Measurements from ENCODE around the gene CDYL2. TPM values are rescaled to one million over a fixed set of nuclear protein-coding genes. Genes with fewer than 3 reads are reported as not detected.

Gene CDYL2, protein sequence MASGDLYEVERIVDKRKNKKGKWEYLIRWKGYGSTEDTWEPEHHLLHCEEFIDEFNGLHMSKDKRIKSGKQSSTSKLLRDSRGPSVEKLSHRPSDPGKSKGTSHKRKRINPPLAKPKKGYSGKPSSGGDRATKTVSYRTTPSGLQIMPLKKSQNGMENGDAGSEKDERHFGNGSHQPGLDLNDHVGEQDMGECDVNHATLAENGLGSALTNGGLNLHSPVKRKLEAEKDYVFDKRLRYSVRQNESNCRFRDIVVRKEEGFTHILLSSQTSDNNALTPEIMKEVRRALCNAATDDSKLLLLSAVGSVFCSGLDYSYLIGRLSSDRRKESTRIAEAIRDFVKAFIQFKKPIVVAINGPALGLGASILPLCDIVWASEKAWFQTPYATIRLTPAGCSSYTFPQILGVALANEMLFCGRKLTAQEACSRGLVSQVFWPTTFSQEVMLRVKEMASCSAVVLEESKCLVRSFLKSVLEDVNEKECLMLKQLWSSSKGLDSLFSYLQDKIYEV
- 0.03 and 0.05 TPM in 2 replicates for polyA plus RNA-seq (2012; rRNA removed)
- 0.07 and 0.08 TPM in 2 replicates for polyA plus RNA-seq (2012; cell fraction: cytosol; rRNA removed)
- polyA plus RNA-seq (2012; cell fraction: nucleus; rRNA removed), result 0.19 and 0.35 TPM in 2 replicates

DNA sequence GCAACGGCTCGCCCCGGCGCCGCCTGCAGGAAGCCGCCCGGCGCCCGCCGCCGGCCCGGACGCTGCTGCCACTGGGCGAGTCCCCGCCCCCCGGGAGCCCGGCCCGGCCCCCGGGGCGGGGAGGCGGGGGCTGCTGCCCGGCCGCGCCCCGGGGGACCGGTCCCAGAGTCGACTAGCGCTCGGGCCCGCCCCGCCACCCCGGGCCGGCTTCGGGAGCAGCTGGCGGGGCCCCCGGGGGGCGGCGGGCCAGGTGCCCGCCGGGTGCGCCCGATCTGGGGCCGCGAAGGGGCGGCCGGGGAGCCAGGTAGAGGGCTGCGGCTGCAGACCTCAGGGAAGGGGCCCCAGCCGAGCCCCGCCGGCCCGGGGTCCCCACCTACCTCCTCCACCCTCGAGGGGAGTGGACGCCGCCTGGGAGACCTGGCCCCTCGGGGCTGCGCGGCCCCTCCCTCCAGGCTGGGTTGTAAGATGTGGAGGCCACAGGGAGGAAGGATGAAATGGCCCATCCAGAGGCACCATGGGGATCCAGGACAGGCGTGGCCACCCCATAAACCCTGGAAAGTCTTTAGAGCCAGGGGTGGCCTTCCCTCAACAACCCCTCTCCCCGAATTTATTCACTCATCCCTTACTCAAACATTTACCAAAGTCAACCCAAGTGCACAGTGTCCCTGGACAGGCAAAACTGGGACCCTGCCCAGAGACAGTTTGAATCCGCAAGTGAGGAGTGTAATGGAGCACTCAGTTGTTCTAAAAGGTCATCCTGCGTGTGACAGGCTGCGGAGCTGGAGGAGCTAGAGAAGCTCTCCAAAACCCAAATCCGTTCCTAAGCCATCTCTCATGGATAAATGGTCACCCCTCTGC, at the start of gene CDYL2:
Gene CDYL2, minus strand, starts transcription at position 73 of the 858 bp plus-strand sequence. CDS start 425 bp downstream, outside the sequence.
- no peak within 1 kb of the TSS for H3K9ac ChIP-seq

DNA sequence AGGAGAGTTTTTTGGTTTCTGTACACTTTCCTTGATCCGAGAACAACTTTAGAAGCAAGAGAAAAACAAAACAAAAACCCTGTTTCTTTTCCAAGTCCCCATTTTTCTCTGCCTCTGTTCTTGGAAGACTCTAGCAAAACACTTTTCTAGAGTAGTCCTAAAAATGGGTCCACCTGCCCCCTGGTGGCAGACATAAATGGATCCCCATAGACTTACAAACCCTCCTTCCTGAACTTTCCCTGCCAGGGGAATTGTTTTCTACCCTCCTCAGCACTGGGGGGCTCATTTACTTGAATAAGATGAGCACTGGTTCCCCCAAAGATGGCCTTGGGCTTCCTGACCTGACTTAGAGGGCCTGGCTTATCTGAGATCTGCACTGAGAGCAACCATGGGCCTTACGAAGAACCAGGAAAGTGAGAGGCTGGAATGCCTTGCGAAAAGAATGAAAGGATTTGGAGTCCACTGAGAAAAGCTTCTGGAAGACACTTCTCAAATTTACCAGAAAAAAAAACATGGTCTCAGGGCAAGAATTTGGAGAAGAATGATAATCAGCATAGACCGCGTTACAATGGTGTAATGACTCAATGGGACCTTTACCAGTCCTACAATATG, 48.0 kb upstream of the CDYL2 start:
- no peaks in the 10 kb centered on the region for H3K9me2 ChIP-seq
- H3F3A ChIP-seq (replicated peaks; ENCODE audit: insufficient read depth), result no peaks in the 10 kb centered on the region
- POLR2A ChIA-PET, result no interaction called here
- H3K27ac ChIP-seq (ENCODE audit: low read depth in 2 of 2, low read length in 1 of 2), result no peak overlapping the region
- H3K4me3 ChIP-seq (ENCODE audit: low read depth in 2 of 2, low read length in 1 of 2), result no peak overlapping the region
- no peak overlapping the region for H3K9ac ChIP-seq
- TF ChIP-seq, protein P1, sequence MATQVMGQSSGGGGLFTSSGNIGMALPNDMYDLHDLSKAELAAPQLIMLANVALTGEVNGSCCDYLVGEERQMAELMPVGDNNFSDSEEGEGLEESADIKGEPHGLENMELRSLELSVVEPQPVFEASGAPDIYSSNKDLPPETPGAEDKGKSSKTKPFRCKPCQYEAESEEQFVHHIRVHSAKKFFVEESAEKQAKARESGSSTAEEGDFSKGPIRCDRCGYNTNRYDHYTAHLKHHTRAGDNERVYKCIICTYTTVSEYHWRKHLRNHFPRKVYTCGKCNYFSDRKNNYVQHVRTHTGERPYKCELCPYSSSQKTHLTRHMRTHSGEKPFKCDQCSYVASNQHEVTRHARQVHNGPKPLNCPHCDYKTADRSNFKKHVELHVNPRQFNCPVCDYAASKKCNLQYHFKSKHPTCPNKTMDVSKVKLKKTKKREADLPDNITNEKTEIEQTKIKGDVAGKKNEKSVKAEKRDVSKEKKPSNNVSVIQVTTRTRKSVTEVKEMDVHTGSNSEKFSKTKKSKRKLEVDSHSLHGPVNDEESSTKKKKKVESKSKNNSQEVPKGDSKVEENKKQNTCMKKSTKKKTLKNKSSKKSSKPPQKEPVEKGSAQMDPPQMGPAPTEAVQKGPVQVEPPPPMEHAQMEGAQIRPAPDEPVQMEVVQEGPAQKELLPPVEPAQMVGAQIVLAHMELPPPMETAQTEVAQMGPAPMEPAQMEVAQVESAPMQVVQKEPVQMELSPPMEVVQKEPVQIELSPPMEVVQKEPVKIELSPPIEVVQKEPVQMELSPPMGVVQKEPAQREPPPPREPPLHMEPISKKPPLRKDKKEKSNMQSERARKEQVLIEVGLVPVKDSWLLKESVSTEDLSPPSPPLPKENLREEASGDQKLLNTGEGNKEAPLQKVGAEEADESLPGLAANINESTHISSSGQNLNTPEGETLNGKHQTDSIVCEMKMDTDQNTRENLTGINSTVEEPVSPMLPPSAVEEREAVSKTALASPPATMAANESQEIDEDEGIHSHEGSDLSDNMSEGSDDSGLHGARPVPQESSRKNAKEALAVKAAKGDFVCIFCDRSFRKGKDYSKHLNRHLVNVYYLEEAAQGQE (IDR thresholded peaks at IDR 0.05; ENCODE audit: low read depth, low read length), result no peak
- TF ChIP-seq, protein P2, sequence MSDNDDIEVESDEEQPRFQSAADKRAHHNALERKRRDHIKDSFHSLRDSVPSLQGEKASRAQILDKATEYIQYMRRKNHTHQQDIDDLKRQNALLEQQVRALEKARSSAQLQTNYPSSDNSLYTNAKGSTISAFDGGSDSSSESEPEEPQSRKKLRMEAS (IDR thresholded peaks at IDR 0.05; ENCODE audit: low read depth), result no peak
- TF ChIP-seq, protein P3, sequence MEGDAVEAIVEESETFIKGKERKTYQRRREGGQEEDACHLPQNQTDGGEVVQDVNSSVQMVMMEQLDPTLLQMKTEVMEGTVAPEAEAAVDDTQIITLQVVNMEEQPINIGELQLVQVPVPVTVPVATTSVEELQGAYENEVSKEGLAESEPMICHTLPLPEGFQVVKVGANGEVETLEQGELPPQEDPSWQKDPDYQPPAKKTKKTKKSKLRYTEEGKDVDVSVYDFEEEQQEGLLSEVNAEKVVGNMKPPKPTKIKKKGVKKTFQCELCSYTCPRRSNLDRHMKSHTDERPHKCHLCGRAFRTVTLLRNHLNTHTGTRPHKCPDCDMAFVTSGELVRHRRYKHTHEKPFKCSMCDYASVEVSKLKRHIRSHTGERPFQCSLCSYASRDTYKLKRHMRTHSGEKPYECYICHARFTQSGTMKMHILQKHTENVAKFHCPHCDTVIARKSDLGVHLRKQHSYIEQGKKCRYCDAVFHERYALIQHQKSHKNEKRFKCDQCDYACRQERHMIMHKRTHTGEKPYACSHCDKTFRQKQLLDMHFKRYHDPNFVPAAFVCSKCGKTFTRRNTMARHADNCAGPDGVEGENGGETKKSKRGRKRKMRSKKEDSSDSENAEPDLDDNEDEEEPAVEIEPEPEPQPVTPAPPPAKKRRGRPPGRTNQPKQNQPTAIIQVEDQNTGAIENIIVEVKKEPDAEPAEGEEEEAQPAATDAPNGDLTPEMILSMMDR (IDR thresholded peaks at IDR 0.05), result peak; percentile 55
- no peaks in the 10 kb centered on the region for H3K36me3 ChIP-seq (replicated peaks in 1 of 2; ENCODE audit: control insufficient read depth in 1 of 2, insufficient read depth in 2 of 2, low read length in 1 of 2)
- CTCF ChIA-PET, result no interaction called here
- no peaks in the 10 kb centered on the region for H3K27me3 ChIP-seq (ENCODE audit: insufficient read depth)
- H3K4me1 ChIP-seq (ENCODE audit: control insufficient read depth in 1 of 2, insufficient read depth in 2 of 2, low read depth in 1 of 2, low read length in 1 of 2), result no peaks in the 10 kb centered on the region
- no peaks in the 10 kb centered on the region for H3K9me3 ChIP-seq
- DNase-seq, result peak; percentile 13
- no peaks in the 10 kb centered on the region for H3K79me2 ChIP-seq (ENCODE audit: insufficient read depth)
- H4K20me1 ChIP-seq (ENCODE audit: insufficient read depth), result no peaks in the 10 kb centered on the region
- no peak overlapping the region for H2AFZ ChIP-seq (ENCODE audit: low read depth)
- 67% methylated on average over 5 of the region's 5 CpGs for WGBS (ENCODE audit: low lambda C conversion rate)
- no peak overlapping the region for H3K4me2 ChIP-seq

More for the DNA sequence above, at the start of gene CDYL2:
- peak within 1 kb of the TSS; percentile 67 for H3K4me2 ChIP-seq
- H3K9me2 ChIP-seq, result no peaks in the 10 kb centered on the region
- POLR2A ChIA-PET, result no interaction called here
- H3K79me2 ChIP-seq (ENCODE audit: insufficient read depth), result no peaks in the 10 kb centered on the region
- DNase-seq, result no peak
- H3K27ac ChIP-seq (ENCODE audit: low read depth in 2 of 2, low read length in 1 of 2), result no peak within 1 kb of the TSS
- peak within 1 kb of the TSS; percentile 74; the same call in 1 of the 2 replicates for H2AFZ ChIP-seq (ENCODE audit: low read depth)
- no peaks in the 10 kb centered on the region for H3K36me3 ChIP-seq (replicated peaks in 1 of 2; ENCODE audit: control insufficient read depth in 1 of 2, insufficient read depth in 2 of 2, low read length in 1 of 2)
- TF ChIP-seq ELF1 (IDR thresholded peaks at IDR 0.05), result no peak
- TF ChIP-seq, protein P2 (IDR thresholded peaks at IDR 0.05; ENCODE audit: low read depth), result no peak
- TF ChIP-seq, protein P4, sequence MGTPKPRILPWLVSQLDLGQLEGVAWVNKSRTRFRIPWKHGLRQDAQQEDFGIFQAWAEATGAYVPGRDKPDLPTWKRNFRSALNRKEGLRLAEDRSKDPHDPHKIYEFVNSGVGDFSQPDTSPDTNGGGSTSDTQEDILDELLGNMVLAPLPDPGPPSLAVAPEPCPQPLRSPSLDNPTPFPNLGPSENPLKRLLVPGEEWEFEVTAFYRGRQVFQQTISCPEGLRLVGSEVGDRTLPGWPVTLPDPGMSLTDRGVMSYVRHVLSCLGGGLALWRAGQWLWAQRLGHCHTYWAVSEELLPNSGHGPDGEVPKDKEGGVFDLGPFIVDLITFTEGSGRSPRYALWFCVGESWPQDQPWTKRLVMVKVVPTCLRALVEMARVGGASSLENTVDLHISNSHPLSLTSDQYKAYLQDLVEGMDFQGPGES (IDR thresholded peaks at IDR 0.05; ENCODE audit: low read depth, low read length), result no peak
- no peak for TF ChIP-seq RXRA (IDR thresholded peaks at IDR 0.05; ENCODE audit: borderline replicate concordance, low read depth)
- no peak for TF ChIP-seq TCF12 (IDR thresholded peaks at IDR 0.05)
- no peak for TF ChIP-seq EP300 (IDR thresholded peaks at IDR 0.05; ENCODE audit: borderline replicate concordance in 1 of 2, low read depth in 1 of 2, low read length in 1 of 2)
- TF ChIP-seq YY1 (IDR thresholded peaks at IDR 0.05; ENCODE audit: low read depth), result no peak
- no peak for TF ChIP-seq SIN3A (IDR thresholded peaks at IDR 0.05; ENCODE audit: borderline replicate concordance, low read depth, low read length)
- TF ChIP-seq RCOR1 (IDR thresholded peaks at IDR 0.05; ENCODE audit: low read length), result no peak
- WGBS (ENCODE audit: low lambda C conversion rate), result 14% methylated on average over 14 of the region's 63 CpGs
- peak within 1 kb of the TSS; percentile 57 to 59 for H3K4me3 ChIP-seq (ENCODE audit: low read depth in 2 of 2, low read length in 1 of 2)
- H3K9me3 ChIP-seq, result no peaks in the 10 kb centered on the region
- peaks cover 0 to 7% of the 10 kb centered on the region in 2 experiments; a peak in 1 of 4 replicates for H3K4me1 ChIP-seq (ENCODE audit: control insufficient read depth in 1 of 2, insufficient read depth in 2 of 2, low read depth in 1 of 2, low read length in 1 of 2)
- CTCF ChIA-PET, result interaction anchor here (1.0 kb wide), 1 partner anchor 20 kb away, joined by 3 read pairs; no protein-coding TSS in a partner anchor
- no peaks in the 10 kb centered on the region for H3K27me3 ChIP-seq (ENCODE audit: insufficient read depth)
- H3F3A ChIP-seq (replicated peaks; ENCODE audit: insufficient read depth), result peaks cover 3% of the 10 kb centered on the region
- no peaks in the 10 kb centered on the region for H4K20me1 ChIP-seq (ENCODE audit: insufficient read depth)
